Colonic mucosa (tissue), 4 donors: ENCODE measurements around the gene GLRX. TPM values are rescaled to one million over a fixed set of nuclear protein-coding genes. Genes with fewer than 3 reads are reported as not detected.

Source experiments
- DNase-seq: peaks from one replicate; pipeline ENCODE4 v3.0.0-alpha.2; 2020
- H3K27ac ChIP-seq: fragments of 200-600 bp; one replicate; pipeline ENCODE4 v1.8.0; 2021
- H3K27me3 ChIP-seq: fragments of 200-600 bp; one replicate; pipeline ENCODE4 v1.8.0; 2021
- H3K36me3 ChIP-seq: fragments of 200-600 bp; one replicate; pipeline ENCODE4 v1.8.0; 2021
- H3K4me1 ChIP-seq: fragments of 200-600 bp; one replicate; pipeline ENCODE4 v1.8.0; 2021; ENCODE audit warnings: mild to moderate bottlenecking
- H3K4me3 ChIP-seq: fragments of 200-600 bp; one replicate; pipeline ENCODE4 v1.8.0; 2021
- H3K9ac ChIP-seq, 2 donors: one replicate each; pipeline ENCODE4 v1.7.0; 2013; ENCODE audit warnings: control low read depth in 2 of 2, low read depth in 2 of 2, low read length in 2 of 2
- H3K9me3 ChIP-seq: fragments of 200-600 bp; one replicate; pipeline ENCODE4 v1.8.0; 2021
- intact Hi-C: fragments of 100-400 bp; cut with DNase I; formaldehyde crosslinking; loops from one replicate; pipeline ENCODE4 v1.14.1; 2022
- total RNA-seq, 2 donors: library from RNA; stranded (reverse); fragmentation: NEBNext Ultra II Directional in 1 of 2; extraction: Animal tissue kit (Norgen Biotek cat#: 25700) in 1 of 2; gene quantifications; one replicate each; pipeline ENCODE4 v1.2.1, GENCODE V29; 2021
- TF ChIP-seq, protein P1 (sequence below): fragments of 200-600 bp; IDR thresholded peaks from one replicate; pipeline ENCODE4 v1.8.0; 2022; ENCODE audit warnings: antibody characterized with exemption, mild to moderate bottlenecking
- donor health status: healthy.
- donor health status: DM: no; HTN: no; CAD: no.
- donor health status: DM: no; HTN: no; CAD: no.

Gene GLRX
- total RNA-seq, 2 donors from 2014 or later: 52.8 to 89.6 TPM

DNA sequence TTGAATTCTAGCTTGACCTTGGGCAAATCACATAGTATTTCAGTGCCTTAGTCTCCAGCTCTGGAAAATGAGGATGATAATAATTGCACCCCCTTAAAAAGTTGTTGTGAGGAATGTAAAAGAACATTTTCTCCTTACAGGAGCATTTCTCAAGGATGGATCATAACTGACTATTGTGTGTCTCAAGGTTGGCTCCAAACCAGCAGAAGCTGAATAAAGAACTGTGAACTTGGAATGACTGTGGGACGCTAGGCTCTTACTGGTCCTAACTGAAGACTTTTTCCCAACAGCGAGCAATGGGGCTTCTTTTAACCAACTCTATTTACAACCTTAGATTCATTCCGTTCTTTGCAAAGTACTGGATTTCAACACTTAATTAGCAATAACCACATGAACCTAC, 26.2 kb upstream of the GLRX start:
- Histone ChIP-seq H3K27ac (no peak overlapping the region), H3K9ac (no peak overlapping the region), H3K27me3 (no peaks in the 10 kb centered on the region), H3K4me3 (no peak overlapping the region), H3K9me3 (no peaks in the 10 kb centered on the region), H3K4me1 (no peaks in the 10 kb centered on the region), H3K36me3 (no peaks in the 10 kb centered on the region)
- TF ChIP-seq, protein P1, sequence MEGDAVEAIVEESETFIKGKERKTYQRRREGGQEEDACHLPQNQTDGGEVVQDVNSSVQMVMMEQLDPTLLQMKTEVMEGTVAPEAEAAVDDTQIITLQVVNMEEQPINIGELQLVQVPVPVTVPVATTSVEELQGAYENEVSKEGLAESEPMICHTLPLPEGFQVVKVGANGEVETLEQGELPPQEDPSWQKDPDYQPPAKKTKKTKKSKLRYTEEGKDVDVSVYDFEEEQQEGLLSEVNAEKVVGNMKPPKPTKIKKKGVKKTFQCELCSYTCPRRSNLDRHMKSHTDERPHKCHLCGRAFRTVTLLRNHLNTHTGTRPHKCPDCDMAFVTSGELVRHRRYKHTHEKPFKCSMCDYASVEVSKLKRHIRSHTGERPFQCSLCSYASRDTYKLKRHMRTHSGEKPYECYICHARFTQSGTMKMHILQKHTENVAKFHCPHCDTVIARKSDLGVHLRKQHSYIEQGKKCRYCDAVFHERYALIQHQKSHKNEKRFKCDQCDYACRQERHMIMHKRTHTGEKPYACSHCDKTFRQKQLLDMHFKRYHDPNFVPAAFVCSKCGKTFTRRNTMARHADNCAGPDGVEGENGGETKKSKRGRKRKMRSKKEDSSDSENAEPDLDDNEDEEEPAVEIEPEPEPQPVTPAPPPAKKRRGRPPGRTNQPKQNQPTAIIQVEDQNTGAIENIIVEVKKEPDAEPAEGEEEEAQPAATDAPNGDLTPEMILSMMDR: no peak
- intact Hi-C loops: loop anchor here (5.0 kb wide), 2 partner anchors 186 to 206 kb away; no protein-coding TSS in a partner anchor
- no peak for DNase-seq

DNA sequence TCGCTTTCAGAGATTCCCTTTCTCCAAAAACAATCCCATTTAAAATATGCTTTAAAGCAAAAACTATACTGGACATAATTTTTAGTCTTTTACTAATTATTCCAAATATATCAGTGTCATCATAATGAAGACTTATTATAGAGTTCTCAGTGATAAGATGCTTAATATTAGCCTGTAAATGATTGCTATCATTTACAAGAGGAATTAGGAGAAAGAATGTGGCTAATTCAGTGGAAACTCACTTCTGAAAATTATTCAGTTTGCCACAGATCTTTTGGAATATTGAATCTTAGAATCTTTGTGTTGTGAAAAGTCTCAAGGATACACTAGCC, 24.7 kb upstream of the GLRX start:
- H3K27me3 ChIP-seq: no peaks in the 10 kb centered on the region

DNA sequence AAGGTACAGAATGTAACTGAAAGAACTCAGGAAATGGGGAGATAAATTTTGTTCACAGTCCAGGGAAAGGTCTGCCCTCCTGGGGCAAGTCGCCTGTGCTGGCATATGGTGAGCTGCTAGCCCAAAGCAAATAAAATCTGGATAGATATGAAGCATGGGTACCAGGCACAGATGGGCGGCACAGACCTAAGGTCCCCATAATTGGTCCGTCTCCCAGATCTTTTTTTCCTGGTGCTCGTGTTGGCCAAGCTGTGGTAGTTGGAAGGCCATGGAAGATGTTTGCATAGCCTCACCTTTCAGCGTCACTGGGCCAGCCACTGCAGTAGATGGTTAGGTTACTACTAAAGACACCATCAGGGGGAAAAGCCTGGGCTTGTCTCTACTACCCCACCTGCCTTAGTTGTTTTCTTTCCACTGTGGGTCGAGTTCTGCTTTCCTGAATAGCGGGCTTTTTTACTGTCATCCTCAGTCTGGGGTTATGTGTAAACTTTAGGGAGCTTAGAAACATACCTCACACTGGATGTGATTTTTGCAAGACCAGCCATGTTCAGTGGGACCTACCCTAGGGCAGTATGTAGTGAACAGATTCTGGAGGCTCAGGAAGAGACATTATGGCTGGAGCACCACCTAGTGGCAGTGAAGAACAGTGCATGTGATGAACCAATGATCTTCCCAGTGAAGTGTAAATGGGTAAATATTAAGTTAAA, 24.2 kb upstream of the GLRX start:
- TF ChIP-seq, protein P1: peak; percentile 92
- Histone ChIP-seq H3K4me1 (peaks cover 7% of the 10 kb centered on the region), H3K4me3 (no peak overlapping the region), H3K27ac (no peak overlapping the region), H3K9me3 (no peaks in the 10 kb centered on the region), H3K27me3 (no peaks in the 10 kb centered on the region), H3K9ac (no peak overlapping the region), H3K36me3 (no peaks in the 10 kb centered on the region)
- peak; percentile 80 for DNase-seq
- intact Hi-C loops: loop anchor here (2.0 to 5.0 kb wide), 3 partner anchors 66 to 204 kb away; no protein-coding TSS in a partner anchor

More for the DNA sequence above, 24.7 kb upstream of the GLRX start:
- peaks cover 7% of the 10 kb centered on the region for H3K4me1 ChIP-seq
- TF ChIP-seq, protein P1: peak; percentile 18
- intact Hi-C loops: loop anchor here (2.0 to 5.0 kb wide), 3 partner anchors 66 to 205 kb away; no protein-coding TSS in a partner anchor
- no peak overlapping the region for H3K9ac ChIP-seq
- no peak overlapping the region for H3K4me3 ChIP-seq
- no peaks in the 10 kb centered on the region for H3K36me3 ChIP-seq
- DNase-seq: no peak
- no peaks in the 10 kb centered on the region for H3K9me3 ChIP-seq
- no peak overlapping the region for H3K27ac ChIP-seq

DNA sequence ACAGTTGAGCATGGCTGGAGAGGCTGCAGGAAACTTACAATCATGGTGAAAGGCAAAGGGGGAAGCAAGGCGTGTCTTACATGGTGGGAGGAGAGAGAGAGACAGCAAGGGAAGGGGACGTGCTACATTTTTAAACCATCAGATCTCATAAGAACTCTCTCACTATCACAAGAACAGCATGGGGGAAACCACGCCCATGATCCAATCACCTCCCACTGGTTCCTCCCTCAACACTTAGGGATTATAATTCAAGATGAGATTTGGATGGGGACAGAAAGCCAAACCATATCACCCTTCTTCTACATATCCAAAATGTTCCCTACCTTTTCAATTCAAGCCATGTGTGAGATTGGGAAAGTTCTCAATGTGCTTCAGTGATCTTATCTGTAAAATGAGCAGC, 22.9 kb upstream of the GLRX start:
- H3K36me3 ChIP-seq: no peaks in the 10 kb centered on the region
- H3K27ac ChIP-seq: no peak overlapping the region
- H3K27me3 ChIP-seq: no peaks in the 10 kb centered on the region
- H3K4me3 ChIP-seq: no peak overlapping the region
- no peak overlapping the region for H3K9ac ChIP-seq
- no peaks in the 10 kb centered on the region for H3K9me3 ChIP-seq
- peaks cover 7% of the 10 kb centered on the region for H3K4me1 ChIP-seq
- TF ChIP-seq, protein P1: no peak
- peak; percentile 8 for DNase-seq
- intact Hi-C loops: loop anchor here (5.0 kb wide), 2 partner anchors 183 to 203 kb away; no protein-coding TSS in a partner anchor

DNA sequence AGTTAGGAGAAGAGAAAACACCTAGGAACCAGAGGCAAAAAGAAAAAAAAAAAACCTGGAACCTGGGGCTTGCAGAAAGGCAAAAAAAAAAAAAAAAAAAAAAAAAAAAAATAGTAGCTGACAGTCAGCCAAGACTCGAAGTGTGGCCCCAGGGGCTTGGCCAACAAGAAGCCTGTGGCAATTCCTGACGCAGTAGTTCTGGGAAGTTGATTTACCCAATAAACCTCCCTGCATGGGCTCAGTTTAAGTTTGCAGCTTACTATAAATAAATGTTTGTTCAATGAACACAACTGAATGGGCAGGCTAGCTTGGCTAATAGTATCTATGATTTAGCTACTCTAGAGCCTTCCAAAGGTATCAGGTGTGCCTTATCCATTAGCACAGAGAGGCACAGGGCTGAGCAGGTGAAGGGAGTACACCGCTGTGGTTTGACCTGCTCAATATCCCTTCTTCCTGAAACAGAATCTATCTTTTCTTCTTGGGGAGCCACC, 21.3 kb upstream of the GLRX start:
- peak; percentile 25 for DNase-seq
- intact Hi-C loops: no loop called here

More for the DNA sequence above, 21.3 kb upstream of the GLRX start:
- H3K27ac ChIP-seq: no peak overlapping the region
- H3K4me3 ChIP-seq: no peak overlapping the region
- H3K36me3 ChIP-seq: no peaks in the 10 kb centered on the region
- H3K9me3 ChIP-seq: no peaks in the 10 kb centered on the region
- H3K27me3 ChIP-seq: no peaks in the 10 kb centered on the region
- H3K9ac ChIP-seq: no peak overlapping the region
- TF ChIP-seq, protein P1: no peak
- H3K4me1 ChIP-seq: peaks cover 13% of the 10 kb centered on the region
